Activated CD8-positive, alpha-beta memory T cell treated with anti-CD3 and anti-CD28 coated beads, Interleukin-2, amount 50 U/mL, for 1 hour (primary cell): Measurements from ENCODE around the gene SIX3.

ENCODE experiments used
- DNase-seq: peaks from one replicate; pipeline ENCODE4 v3.0.0-alpha.2; 2020; ENCODE audit errors: extremely low read depth

Gene SIX3

DNA sequence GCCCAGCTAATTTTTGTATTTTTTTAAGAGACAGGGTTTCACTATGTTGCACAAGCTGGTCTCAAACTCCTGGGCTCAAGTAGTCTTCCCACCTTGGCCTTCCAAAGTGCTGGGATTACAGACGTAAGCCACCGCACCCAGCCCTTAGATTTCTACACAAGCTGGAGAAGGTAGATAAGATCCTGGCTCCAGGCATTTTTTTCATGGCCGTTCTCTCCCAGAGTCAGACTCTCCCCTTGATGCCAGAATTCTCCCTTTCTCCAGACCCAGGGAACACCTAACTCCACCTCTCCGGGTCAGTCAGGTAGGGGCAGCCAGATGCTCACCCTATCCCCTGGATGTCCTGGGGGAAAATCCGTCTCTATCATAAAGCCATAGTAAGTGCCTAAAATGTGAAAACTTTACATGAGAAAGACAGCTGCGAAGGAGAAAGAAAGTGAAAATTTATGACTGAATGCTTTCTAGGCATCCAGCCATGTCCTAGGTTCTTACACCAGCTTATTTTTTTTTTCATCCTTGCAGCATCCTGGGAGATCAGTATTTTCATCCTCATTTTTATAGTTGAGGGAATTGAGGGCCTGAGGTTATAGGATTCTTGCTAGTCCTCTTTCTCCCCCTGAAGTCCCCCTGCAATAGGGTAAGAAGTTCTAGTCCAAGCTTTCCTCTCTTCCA, 16.3 kb downstream of the SIX3 start:
- DNase-seq, result no peak

DNA sequence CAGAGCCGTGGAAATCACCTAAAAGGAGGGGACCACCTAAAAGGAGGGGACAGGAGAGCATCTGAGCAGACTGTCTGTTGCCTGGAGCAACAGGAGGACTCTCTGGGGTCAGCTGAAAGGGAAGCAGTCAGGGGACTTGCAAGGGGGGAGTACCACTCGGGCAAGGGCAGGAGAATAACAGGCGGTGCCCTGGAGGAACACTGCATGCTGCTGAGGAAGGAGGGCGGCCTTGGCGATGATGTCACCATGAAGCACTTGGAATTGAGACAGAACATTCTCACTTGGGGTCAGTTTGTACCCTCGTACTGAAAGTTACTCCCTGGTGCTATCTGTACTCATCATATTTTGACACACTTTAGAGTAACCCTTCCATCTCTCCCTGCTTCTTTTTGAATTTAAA, 18.4 kb downstream of the SIX3 start:
- DNase-seq, result no peak

DNA sequence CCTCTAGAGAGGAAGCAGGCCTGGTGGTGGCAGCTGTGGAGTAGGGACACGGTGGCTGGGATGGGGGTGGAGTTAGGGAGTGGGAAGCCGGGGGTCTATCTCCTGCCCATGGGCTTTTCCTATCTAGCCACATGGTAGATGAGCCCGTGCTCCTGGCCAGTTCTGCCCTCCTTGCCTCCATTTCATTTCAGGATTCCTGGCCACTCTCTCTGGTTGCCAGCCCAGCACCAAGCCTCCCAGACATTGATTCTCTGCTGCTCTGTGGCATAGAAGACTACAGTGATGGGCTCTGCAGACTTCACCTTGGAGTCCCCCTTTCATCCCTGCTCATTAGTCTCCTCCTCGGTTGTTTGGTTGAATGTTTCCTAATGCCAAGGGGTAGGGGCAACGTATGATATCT, 19.4 kb downstream of the SIX3 start:
- no peak for DNase-seq

DNA sequence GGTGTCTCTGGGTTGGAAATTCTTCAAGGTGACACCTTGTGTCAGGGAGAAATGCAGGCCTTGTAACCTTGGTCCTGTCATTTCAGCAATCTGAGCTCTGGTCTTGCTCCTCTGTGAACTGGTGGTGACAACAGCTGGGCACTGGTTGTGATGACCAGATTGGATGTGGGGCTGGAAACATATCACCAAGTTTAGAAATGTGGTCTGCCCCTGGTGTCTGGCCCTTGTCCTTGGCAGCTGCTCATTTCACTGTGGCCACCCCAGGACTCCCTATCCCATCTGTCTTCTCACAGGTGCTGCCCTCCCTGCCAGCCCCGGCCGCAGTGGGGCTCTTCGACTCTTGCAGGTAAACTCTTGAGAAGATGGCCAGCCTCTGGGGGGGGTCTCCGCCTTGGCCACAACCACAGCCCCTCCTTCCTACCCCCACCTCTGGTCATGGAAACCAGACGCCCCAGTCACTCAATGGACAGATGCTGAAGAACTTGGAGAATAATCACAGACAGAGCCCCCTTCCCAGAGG, 20.7 kb downstream of the SIX3 start:
- no peak for DNase-seq

DNA sequence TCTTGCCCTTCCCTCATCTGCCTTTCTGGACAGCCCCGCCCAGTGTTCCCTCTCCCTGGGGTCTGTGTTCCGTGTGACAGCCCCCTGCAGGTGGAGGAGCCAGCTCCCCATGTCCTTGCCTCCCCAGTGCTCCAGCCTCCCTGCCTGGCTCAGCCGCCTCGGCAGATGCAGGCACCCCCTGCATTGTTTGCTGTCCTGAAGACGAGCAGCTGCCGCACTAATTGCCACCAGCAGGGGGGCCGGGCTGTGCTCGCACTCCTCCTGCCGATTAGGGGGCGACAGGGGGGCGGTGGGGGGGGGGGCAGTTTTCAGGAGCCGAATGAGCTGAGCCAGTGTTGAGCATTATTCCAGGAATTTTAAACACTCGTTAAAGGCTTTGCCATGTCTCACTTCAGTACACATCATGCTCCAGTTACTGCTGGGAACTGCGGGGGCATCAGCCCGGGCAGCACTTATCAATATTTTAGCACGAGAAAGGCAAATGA, 23.3 kb downstream of the SIX3 start:
- no peak for DNase-seq

DNA sequence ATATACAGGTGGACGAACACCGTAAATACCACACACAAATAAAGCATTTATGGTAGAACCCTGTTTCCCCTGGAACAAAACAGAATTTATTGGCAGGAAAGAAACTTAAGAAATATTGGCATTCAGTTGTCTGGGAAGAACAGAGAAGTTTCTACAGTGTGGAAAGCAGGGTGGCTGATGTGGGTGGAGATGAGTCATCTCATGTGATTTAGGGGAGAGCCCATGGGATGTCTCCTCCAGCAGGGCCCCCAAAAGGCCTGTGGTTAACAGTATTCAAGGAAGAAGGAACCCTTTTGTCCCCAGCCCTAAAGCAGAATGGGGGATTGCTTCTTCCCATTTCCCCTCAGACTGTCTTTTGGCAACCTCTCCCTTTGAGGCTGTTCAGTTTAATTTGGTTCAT, 24.2 kb downstream of the SIX3 start:
- DNase-seq, result no peak

DNA sequence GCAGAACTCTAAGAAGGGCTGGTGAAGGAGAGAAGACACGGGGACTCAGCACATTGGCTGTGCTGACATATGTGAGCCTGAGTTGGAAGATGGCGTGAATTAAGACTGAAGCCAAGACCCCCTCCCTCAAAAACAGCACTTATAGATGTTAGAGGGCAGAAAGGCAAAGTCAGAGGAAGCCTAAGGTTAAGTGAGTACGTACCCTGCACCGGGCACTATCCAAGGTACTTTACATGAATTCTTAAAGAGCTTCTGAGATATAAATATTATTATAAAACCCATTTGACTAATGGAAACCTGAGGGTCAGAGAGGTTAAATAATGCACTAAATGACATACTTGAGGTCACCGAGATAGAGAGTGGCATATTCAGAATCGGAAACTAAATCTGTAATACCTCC, 25.6 kb downstream of the SIX3 start:
- DNase-seq, result no peak

DNA sequence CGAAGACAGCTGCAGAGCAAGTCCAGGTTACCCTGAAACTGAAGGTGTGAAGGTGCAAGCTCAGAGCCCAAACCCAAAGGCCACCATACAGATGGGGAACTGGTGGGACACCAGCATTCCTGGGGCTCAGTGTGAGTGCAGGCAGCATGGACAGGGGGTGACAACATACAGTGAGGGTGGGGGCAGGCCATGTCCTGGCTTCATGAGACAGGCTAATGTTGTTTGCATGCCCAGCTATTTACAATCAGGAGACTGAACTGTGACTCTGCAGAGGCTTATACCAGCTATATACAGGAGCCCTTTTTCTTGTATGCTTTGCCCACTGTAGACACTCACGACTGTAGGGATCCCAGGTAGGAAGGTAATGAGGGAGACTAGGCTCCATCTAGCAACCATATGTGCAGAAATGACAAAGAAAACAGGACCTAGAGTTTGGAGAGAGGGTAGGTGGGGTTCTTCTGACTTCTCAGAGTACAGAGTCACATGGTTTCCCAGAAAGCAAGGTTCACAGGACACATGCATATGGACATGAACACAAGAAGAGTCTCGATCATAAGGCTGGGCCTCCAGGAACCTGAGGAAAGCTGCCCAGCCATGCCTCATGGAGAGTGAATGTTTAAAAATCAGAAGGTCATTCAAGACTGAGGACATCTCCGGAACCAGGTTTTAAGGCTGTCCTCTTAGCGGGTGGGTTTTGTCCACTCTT, 26.4 kb downstream of the SIX3 start:
- DNase-seq, result no peak

DNA sequence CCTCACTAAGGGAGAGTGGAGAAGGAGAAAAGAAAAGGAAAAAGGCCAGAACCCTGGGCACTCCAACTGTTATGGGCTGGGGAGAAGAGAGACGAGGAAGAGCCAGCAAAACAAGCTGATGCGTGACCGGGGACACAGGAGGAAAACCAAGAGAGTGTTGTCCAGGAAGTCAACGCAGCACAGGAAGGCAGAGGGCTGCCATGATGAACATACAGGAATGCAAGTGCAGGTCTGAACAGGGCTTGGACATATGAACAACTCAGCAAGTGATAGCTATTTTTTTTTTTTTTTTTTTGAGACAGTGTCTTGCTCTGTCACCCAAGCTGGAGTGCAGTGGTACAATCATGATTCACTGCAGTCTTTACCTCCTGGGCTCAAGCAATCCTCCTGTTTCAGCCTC, 28.4 kb downstream of the SIX3 start:
- DNase-seq, result no peak

DNA sequence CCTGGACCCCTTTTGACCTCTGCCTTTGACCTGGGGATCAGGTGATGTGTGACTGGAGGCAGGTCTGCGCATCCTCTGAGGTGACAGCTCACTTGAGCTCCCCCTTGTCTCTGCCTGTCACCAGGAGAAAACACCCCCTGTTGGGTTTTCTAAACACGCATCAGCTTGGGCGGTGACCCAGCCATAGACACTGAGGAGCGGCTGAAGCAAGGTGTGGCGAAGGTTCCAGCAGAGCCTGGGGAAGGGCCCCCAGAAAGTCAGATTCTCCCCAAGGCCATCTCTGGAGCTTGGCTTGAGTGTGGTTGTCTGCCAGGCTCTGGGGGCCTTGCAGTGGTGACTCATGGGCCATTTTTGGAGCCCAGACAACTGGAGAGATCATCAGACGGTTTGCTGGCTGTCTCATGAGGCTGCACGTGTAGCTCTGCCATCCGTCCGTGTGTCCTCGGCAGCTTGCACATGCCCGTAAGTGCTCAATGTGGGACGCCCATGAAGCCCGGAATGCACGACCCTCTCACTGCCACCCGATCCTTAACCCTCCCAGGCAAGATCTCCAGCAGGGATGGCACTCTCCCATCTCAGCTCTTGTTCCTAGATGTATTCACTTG, 29.4 kb downstream of the SIX3 start:
- no peak for DNase-seq

DNA sequence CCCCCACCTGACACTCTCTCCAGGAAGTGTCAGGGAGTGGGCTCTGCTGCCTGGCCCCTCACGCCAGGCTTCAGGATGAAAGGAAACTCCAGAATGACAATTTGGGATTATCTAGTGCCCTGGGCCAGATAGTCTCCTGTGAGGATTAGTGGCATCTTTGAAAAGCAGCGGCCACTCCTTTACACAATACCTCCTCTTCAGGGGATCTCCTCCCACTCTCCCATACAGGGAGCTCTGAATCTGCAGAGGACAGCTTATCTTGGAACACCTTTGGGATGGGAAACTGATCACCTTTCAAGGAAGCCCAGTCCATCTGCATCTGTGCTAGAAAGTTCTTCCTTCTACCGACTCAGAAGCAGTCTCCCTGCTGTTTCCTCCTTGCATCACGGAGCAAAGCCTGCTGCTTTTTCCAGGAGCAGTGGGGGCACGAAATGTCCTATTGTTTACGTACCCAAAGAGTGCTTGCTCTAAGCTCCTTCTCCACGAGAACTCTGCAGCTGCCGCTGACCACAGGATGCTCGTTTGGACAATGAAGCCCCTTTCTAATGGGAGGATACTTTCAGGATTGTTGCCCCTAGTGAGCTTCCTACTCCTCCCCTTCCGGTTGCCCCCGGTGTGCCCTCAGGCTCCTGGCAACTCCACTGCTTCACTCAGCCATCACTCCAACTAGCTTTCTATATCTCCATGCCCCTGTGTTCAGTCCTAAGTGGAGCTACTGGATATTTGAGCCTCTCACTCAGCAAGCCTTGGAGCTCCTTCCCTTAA, 31.5 kb downstream of the SIX3 start:
- no peak for DNase-seq

DNA sequence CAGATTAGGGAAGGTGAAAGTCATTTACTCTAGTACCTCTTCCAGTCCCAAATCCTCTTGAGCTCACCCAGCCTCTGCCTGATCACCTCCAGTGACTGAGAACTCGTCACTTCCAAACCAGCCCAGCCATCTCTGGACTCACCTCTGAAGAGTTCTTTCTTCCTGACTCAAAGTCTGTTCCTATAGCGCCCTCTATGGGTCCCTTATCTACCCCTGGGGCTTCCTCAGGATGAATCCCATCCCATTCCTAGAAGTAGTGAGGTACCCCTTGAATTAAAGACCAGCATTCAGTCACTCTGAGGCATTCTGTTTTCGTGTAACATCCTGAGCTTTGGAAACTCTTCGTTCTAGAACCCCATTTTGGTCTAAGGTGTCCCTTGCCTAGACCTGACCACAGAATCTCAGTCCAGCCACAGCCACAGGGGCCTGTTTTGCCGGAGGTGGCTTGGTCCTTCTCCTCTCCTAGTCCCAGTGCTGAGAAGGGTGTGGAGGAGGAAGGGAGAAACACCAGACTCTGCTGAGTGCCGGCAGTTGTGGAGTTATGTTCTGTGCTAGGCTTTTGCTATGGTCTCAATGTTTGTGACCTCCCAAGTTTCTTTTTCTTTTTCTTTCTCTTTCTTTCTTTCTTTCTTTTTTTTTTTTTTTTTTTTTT, 32.7 kb downstream of the SIX3 start:
- no peak for DNase-seq

DNA sequence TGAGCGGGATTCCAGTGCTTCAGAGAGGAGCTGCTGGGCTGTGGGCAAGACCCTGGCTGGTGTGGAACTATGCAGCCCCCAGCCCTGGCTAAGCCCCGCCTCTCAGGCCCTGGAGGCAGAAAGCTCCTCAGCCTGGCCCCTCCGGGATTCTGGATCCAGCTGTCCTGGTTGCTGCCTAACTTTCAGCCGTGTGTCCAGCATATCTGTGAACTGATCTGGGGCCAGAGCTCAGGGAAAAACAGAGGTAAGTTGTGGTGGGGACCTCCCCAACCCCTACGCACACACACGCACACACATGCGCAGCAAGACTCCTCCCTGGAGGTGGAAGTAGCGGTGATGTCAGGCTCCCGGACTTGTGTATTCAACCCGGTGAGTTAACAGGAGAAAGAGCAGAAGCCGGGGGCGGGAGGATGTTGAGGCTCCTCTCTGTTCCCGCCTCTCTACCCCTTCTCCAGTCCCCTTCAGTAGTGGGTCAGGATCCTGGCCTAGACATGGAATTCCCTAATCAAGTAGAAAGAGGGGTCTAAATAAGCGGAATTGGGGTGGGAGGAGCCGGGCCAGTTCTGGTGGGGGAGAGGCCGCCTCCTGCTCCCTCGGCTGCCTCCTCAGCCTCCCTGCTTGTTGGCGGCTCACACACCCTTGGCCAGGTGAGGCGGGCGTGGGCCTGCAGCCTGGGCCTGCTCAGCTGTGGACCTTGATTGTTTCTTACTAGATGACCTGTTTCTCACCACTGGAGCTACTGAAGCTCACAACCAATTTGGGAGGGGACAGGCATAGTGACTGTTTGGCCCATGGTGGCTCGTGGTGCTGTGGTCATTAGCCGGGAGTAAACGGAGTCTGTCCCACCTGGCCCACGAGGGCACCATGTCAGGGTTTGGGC, 34.3 kb downstream of the SIX3 start:
- no peak for DNase-seq

DNA sequence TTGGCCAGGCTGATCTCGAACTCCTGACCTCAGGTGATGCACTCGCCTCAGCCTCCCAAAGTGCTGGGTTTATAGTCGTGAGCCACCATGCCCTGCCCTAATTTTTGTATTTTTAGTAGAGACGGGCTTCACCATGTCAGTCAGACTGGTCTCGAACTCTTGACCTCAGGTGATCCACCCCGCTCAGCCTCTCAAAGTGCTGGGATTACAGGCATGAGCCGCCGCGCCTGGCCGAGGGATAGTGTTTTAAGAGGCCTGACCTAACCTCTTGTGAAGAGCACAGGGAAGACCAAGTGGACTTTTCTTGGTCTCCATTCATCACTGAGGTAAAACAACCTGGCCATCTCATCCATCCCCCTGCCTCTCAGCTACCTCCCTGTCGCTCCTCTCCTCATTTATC, 38.1 kb downstream of the SIX3 start:
- no peak for DNase-seq

DNA sequence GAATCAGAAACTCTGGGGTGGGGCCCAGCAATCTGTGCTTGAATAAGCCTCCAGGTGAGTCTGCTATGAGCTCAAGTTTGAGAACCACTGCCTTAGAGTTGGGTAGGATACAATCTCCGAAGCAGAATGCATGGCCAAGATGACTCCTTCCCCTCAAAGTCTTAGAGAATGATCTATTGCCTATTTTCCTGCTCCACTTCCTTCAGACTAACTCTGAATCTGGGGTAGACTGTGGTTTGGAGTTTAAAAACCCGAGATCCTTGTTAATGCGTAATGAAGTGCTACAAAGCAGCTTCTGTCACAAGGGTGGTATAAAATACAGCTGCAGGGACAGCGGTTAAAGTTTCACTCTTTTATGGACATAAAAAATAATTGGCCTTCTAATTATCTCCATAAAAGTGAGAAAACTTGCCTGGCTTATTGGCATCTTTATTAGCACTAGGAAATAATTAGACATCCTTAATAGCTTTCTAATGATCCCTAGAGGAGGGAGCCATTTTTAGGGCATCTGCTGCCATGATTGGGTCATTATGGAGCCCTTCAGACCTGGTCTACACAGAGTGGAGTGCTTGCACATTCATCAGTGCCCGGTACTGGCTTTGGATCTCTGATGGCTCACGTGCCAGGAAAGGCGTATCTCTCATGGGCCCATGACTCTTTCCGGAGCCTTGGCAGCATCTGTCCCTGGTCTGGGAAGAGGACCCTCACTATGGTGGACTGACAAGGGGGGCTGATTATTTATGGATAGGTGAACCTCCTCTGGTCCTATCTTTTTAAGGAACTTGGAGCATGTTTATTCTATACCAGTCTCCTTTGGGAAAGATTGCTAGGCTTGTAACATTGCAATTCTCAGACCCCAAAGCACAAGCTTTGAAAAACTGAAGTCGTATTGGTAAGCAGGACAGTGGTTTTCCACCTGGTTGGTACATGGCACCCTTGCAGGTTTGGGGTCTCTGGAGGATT, 39.5 kb downstream of the SIX3 start:
- no peak for DNase-seq

DNA sequence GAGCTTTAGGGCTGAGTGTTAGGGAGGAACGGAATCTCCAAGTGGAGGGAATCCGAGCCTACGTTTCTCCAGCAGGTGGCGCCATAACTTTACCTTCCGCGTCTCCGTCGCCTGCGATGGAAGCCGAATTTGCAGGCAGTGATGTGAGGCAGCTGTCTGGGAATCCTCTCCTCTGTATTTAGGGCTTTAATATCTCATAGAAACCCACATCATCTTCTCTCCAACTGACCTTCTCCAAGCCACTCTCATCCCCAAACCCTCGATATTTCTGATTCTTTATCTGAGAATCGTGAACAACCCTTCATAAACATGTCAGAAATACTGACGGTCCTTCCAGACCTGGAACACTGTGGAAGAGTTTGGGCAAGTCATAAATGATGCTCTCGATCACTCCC, 40.2 kb downstream of the SIX3 start:
- peak; percentile 9 for DNase-seq

DNA sequence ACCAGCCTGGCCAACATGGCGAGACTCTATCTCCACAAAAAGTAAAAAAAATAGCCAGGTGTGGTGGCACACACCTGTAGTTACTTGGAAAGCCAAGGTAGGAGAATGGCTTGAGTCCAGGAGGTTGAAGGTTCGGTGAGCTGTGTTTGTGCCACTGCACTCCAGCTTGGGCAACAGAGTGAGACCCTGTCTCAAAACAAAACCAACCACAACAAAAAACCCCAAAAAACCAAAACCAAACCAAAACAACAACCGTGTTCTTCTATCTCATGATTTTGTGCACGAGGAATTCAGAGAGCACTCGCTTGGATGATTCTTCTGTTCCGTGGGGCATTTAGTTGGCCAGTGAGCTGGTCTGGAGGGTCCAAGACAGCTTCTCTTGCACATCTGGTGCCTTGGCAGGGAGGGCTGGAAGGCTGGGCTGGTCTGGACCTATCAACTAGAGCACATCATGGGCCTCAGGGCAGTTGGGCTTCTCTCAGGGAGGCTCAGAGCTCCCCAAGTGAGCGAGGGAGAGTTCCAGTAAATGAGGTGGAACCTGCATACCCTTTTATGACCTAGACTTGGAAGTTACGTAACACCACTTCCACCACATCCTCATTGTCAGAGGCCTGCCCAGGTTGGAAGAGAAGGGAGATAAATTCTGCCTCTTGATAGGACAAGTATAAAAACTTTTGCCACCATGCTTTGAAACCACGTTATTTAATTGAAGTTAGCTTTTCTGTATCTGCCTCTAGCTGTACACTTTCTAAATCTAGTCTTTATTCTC, 42.5 kb downstream of the SIX3 start:
- DNase-seq, result no peak

DNA sequence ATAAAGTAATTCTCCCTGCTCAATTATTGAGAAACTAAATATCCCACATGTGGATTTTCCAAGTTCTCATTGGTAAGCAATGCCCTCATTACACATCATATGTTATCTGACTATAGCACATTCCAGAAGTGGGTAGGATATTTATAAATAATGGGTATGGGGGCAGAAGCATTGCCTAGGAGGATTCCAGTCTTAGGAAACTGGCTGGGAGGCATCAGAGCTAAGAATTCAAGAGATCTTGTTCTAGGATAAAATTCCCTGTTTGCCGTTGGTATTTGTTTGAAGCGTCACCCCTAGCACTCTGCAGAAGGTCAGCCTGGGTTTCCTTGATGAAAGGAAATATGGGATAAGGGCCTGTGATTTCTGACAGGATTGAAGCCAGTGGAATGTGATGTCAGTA, 47.7 kb downstream of the SIX3 start:
- DNase-seq, result no peak

DNA sequence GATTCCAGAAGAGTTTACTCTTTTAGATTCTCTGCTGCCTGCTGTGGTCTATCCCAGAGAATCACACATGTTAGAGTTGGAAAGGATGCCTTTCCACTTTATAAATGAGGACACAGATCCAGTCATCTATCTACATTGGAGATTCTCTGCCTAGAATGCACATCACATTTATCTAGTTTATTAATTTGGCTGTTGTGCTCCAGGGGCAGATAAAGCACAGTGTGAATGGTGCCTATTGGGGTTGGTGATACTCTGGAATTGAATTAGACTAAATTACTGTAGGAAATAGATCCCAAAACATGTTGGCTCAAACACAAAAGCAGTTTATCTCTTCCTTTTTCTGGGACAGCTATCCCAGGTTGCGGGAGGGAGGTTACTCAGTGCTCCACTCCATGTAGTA, 52.9 kb downstream of the SIX3 start:
- DNase-seq, result no peak
